ENCODE measurements around the gene GPR17. TPM values are rescaled to one million over a fixed set of nuclear protein-coding genes. Genes with fewer than 3 reads are reported as not detected.

GPR17 gene
- total and polyA plus RNA-seq, 2 donors (not counting 1 experiment from before 2014, with no cell fraction given) = 0.06 TPM; not detected in 1

DNA sequence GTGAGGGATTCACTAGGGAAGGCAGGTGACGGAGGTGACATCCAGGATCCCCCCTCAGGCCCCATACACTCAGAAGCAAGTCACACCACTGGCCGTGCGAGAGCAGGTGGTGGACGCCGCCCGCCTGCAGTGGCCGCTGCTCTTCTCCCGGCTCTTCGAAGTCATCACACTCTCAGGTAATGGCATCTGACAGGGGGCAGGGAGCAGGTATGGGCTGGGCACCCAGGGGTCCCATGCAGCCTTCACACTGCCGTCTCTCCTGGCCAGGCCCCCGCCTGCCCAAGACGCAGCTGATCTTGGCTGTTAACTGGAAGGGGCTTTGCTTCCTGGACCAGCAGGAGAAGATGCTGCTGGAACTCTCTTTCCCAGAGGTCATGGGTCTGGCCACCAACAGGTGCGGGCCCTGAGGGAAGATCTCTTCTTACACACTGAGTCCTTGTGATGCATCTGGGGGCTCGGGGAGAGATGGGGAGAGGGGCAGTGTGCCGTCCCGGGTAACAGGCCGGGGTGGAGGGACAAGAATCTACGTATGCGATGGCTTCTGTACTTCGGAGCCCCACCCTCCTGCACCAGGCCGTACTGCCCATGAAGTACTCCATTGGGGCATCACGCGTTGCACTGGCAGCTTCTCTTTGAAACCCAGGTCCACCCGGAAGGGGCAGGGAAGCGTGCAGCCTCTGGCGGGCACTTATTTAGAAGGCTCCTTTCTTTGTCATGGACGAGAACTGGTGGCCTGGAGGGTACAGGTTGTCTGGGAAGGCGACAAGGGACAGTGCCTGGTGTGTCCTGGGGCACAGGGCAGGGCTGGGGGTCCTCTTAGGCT lies 18.8 kb upstream of the GPR17 start:
- H2AFZ ChIP-seq (ENCODE audit: insufficient read depth, low read depth, low read length, poor library complexity, severe bottlenecking) = no peak overlapping the region
- CTCF ChIA-PET = interaction anchor here (1.3 kb wide), 1 partner anchor 23 kb away, joined by 3 read pairs; no protein-coding TSS in a partner anchor

More for the DNA sequence above, 18.8 kb upstream of the GPR17 start:
- no peak for ATAC-seq (ENCODE audit: low read depth)
- no peak for DNase-seq
- Histone ChIP-seq H3K9me3 (ENCODE audit: control extremely low read depth in 1 of 3, control insufficient read depth in 2 of 3, insufficient read depth in 1 of 3, low read length in 2 of 3) (no peaks in the 10 kb centered on the region), H3K27me3 (replicated peaks in 1 of 4; ENCODE audit: control extremely low read depth in 1 of 4, control insufficient read depth in 3 of 4, insufficient read depth in 4 of 4, low read length in 3 of 4) (no peaks in the 10 kb centered on the region), H3K9ac (ENCODE audit: low read length) (no peak overlapping the region), H3K4me2 (replicated peaks; ENCODE audit: low read depth, low read length, poor library complexity, severe bottlenecking) (no peak overlapping the region), H3K4me1 (ENCODE audit: control insufficient read depth in 2 of 2, insufficient read depth in 2 of 2, low read length in 2 of 2) (peaks cover 33 to 84% of the 10 kb centered on the region in 2 donors), H3K4me3 (ENCODE audit: control extremely low read depth in 1 of 5, extremely low read depth in 1 of 5, insufficient read depth in 1 of 5, low read depth in 2 of 5, low read length in 4 of 5) (no peak overlapping the region), H4K20me1 (ENCODE audit: control insufficient read depth, insufficient read depth, low read length, poor library complexity, severe bottlenecking) (no peaks in the 10 kb centered on the region), H3K36me3 (replicated peaks in 1 of 2; ENCODE audit: control extremely low read depth in 1 of 2, control insufficient read depth in 1 of 2, extremely low read depth in 1 of 2, insufficient read depth in 2 of 2, low read length in 1 of 2) (no peaks in the 10 kb centered on the region), H3K27ac (ENCODE audit: low read length in 2 of 2) (no peak overlapping the region), H3K79me2 (ENCODE audit: control insufficient read depth, insufficient read depth, low read length) (no peaks in the 10 kb centered on the region)
- Mint-ChIP-seq H3K9me3 (ENCODE audit: insufficient read depth) (no peaks in the 10 kb centered on the region), H3K27me3 (no peaks in the 10 kb centered on the region), H3K4me3 (no peak overlapping the region), H3K4me1 (peaks cover 85% of the 10 kb centered on the region), H3K27ac (peak overlapping the region; percentile 20)
- TF ChIP-seq EZH2 (IDR thresholded peaks at IDR 0.05; ENCODE audit: borderline replicate concordance, insufficient read depth, low read depth, low read length, poor library complexity, severe bottlenecking) = no peak
- TF ChIP-seq, protein P1, sequence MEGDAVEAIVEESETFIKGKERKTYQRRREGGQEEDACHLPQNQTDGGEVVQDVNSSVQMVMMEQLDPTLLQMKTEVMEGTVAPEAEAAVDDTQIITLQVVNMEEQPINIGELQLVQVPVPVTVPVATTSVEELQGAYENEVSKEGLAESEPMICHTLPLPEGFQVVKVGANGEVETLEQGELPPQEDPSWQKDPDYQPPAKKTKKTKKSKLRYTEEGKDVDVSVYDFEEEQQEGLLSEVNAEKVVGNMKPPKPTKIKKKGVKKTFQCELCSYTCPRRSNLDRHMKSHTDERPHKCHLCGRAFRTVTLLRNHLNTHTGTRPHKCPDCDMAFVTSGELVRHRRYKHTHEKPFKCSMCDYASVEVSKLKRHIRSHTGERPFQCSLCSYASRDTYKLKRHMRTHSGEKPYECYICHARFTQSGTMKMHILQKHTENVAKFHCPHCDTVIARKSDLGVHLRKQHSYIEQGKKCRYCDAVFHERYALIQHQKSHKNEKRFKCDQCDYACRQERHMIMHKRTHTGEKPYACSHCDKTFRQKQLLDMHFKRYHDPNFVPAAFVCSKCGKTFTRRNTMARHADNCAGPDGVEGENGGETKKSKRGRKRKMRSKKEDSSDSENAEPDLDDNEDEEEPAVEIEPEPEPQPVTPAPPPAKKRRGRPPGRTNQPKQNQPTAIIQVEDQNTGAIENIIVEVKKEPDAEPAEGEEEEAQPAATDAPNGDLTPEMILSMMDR (IDR thresholded peaks at IDR 0.05) = no peak
- POLR2A ChIA-PET = interaction anchor here (1.6 kb wide), 1 partner anchor 9 kb away, joined by 3 read pairs; no protein-coding TSS in a partner anchor
- intact Hi-C loops (cut with micrococcal nuclease) = no loop called here
- 98% methylated on average over 20 of the region's 28 CpGs for WGBS (ENCODE audit: insufficient coverage)

Measured in B cell (primary cell).